Effector CD8-positive, alpha-beta T cell (primary cell): ENCODE results near the gene KCNN1.

Source experiments
- DNase-seq: peaks from one replicate; lab custom pipeline; 2025; lab: John Stamatoyannopoulos, UW

The KCNN1 gene

DNA sequence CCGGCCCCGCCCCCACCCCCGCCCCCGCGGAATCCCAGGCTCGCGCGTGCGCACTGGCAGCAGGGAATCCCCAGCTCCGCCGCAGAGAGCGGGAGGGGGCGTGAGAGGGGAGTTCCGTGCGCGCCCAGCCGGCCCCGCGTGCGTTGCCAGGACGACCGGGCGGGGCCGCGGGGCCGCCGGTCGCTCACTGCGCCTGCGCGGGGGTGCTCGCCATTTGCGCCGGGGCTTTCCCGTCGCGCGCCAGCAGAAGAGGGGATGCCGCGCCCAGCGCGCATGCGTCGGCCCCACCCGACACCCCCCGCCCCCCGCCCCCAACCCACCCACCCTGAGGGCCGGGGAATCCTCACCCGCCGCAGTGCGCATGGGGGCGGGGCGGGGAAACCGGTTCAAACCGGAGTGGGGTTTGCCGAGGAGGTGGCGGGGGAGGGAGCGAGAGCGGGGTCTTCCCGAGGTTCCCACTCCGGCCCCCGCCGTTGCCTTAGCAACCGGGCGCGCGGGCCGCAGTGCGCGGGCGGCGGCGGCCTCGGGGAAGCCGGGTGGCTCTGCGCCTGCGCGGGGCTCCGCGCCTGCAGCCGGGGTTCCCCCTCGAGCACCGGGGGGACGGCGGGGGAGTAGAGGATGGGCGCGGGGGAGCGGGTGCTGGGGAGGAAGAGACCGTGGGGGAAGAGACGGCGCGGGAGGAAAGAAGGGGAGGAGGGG lies 18.9 kb upstream of the KCNN1 start:
- DNase-seq: peak; percentile 94

DNA sequence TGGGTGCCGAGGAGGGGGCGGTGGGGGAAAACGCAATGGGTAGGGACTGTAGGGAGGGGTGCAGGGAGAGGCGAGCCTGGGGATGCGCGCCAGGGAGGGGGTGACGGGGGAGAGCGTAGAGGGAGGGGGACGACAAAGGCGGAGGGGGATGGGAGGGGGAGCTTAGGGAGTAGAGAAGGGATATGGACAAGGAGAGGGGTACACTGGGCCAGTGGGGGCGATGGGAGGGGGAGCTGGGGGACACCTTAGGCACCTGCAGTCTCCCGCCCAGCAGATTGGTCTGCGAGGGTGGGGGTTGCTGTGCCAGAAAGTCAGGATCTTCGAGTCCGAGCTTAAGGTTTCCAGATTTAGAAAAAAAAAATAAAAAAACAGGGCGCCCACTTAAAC lies 18.4 kb upstream of the KCNN1 start:
- DNase-seq: no peak

DNA sequence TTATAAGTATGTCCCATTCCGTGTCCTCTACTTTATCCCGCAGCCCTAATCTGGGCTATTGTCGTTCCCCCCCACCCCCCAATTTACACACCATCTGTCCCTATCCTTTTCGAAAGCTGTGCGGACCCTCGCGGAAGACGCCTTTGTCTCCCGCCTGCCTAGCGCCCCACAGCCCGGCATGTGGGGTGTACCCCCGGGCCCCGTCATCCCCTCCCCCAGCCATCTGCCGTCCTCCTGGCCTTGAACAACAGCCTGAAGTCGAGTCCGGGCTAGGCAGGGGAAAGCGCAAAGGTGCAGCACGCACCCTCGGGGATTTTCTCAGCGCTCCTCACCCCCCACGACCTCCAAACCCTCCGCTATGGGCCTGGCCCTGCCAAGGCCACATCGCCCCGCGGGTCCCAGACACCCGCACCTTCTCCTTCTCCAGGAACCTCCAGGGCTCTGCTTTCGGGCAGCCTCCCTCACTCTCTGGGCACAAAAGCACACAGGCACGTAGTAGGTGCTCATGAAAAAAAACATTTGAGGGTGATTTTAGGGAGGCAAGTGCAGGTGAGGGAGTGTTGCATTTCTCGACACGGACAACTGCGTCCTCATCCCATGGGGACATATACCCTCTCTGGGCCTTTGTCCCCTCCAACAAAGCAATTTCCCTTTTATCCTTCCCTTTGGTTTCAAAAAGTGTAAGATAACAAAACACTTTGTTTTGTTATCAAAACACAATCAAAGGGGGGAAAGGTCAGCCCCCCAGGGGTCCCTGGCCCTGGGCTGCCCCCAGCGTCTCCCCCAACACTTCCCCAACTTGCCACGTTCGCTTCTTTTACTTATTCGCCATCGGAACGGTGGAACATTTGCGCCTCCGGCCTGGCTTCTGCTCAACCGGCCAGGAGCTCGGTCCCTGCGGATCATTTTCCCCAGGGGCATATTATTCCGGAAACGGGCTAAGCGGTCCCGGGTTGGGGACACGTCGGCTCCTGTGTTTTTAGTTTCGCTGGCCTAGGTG lies 17.7 kb upstream of the KCNN1 start:
- DNase-seq: peak; percentile 9

DNA sequence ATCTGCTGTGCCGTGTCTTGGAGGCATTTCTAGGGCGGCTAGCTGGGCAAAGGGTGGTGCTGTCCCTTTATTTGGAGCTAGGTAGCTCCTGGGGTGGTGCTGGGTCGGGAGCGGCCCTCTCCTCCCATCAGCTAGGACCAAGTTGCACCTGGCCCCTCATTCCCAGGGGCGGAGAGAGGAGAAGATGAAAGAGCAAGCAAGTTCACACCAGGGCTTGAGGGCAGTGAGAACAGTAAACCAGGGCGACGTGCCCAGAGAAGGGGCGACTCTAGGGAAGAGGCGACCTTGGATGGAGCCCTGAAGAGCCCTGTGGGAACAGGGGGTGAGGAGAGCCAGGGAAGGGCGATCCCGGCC lies 17.0 kb upstream of the KCNN1 start:
- DNase-seq: no peak

DNA sequence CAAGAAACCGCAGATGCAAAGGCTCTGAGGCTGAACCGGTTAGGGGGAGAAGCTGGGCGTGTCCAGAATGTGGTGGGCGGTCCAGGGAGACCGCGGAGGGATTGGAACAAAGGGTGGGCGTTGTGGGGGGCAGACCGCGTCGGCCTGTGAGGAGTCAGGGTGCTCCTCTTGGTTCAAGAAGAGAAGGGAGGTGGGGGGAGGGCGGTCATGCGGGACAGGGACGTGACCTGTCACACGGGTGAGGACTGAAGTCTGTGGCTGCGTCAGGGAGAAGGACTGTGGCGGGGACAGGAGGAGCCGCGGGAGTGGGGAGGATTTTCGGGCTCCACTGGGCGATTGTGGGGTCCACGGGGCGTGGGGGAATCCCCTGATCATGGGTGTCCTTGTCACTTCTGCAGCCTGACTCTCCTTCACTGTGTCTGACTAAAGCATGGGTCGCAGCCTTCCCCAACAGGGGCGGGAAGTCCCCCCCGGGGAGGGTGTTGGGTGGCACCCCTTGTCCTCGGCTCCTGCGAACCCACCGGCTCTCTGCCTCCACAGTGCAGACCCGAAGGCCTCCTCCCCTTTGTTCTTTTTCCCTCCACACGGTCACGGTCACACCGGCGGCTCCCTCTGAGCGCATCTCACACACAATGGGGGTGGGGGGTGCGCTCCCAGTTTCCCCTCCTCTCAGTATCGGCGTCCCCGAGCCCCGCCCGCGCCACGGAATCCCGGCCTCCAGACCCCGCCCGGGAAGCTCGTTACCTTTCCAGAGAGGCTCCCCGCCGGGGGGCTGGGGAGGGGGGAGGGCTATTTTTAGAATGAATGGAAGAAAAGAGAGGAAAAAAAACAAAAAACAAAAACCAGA lies 16.4 kb upstream of the KCNN1 start:
- peak; percentile 44 for DNase-seq

DNA sequence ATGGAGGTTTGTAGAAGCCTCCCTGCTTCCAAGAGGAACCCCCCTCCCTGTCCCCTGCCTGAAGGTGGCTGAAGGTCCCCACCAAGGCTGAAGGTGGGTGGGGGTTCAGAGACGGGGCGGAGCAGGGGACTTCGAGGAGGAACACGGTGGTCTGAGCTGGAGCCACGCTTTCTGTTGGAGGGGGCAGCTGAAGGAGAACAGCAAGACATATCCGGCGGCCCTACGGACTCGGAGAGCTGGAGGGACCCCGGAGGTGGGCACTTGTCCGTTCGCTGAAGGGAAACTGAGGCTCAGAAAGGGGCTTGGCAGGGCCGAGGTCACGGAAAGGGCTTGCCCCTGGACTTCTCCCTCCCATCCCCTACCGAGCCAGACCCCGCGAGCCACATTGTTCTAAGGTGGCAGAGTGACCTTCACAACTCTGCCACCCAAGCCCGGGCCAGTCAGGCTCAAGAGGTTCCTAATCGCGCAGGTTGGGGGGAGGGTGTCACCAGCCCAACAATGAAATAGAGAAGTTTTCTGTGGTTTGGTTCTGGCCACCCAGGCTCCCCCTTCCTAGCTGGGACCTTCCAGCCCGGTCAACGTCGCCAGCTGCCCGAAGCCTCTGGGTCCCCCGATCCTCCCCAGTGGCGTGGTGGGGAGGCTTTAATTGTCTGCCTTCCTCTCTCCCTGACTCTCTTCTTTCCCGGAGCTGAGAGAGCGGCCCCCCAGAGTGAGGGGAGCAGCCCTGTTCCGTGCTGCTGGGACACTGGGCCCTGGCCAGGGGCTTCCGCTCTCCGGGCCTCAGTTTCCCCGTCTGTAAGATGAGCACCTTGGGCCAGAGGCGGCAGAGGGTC lies 15.5 kb upstream of the KCNN1 start:
- no peak for DNase-seq

DNA sequence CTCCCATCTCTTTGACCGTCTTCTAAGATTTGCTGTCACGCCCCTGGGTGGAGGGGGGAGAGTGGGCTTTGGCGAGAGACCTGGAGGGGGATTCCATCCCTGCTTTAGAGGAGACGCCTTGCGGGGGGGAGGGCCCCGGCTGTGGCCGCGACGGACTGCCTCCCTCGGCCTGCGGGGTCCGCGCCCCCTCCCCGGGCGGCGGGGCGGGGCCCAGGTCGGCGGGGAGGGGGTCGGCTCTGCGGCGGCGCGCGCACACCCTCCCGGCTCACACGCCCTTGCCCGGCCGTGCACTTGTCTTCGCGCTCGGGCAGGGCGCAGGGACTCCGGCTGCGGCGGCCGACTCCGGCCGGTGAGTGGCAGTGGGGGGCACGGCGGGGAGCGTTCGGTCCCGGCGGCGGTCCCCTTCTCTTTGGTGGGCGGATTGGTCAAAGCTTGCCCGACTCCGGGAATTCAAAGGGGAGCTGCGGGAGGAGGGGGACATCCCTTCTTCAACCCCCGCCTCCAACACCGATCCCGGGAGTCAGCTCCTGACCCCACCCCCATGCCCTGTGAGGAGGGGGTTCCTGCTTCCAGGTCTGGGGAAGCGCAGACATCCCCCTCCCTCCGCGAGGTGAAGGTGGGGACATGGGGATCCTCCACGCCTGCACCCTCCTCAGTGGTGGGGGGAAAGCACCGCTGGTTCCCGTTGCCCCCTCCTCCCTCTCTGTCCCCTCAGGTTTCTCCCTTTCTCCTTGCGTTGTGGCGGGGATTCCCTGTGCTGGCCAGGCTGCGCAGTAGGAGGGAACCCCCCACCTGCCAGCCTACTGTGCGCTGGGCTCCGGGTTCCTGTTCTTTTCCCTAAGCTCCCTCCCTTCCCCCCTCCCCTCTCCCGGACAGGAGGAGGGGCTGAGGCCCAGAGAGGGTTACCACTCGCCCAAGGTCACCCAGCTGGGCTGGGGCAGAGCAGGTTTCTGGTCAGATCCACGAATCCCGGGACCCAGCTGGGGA lies 14.6 kb upstream of the KCNN1 start:
- no peak for DNase-seq

DNA sequence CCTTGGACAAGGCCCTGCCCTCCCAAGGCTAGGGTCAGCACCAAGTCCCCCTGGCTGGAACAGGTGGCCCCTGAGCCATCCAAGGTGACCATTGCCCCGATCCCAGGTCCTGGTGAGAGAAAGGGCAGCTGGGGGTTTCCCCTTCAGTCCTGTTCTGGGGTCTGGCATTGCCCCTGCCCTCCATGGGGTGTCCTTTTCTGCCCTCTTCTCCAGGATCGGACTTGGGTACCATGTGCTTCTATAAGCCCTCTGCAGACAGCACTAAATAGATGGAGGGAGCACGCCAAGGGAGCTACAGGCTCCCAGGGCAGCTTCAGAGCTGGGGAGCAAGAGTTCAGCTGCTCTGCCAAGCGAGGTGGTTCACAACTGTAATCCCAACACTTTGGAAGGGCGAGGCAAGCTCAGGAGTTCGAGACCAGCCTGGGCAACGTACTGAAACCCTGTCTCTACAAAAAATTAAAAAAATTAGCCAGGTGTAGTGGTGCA lies 13.5 kb upstream of the KCNN1 start:
- no peak for DNase-seq

DNA sequence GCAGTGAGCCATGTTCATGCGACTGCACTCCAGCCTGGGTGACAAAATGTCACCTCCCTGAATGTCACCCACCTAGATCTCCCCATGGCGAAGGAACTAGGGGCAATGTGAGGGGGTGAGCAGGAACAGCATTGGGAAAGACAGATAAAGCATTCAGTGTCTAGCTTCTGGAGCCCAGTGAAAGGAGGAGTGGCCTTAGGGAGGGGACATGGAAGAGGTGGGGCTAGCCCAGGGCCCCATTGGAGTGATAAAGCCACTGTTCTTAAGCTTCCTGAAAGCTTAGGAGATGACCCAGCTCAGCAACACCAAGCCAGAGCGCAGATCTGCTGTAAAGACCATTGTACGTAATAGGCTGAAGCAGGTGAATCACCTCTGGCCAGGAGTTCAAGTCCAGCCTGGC lies 13.0 kb upstream of the KCNN1 start:
- DNase-seq: no peak

DNA sequence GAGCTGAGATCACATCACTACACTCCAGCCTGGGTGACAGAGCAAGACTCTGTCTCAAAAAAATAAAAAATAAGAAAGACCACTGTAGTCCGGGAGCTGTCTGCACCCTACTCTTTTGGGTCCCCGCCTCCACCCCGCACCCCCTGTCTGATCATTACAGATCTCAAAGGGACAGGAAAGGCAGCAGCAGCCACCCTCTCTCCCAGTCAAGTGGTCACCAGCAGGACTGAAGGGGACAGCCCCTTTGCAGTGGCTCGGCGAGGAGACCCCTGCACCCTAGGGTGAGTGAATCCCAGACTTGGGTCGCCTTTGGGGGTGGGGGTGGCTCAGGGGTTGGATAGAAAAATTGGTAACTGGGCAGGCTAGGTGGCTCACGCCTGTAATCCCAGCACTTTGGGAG lies 12.5 kb upstream of the KCNN1 start:
- DNase-seq: no peak

DNA sequence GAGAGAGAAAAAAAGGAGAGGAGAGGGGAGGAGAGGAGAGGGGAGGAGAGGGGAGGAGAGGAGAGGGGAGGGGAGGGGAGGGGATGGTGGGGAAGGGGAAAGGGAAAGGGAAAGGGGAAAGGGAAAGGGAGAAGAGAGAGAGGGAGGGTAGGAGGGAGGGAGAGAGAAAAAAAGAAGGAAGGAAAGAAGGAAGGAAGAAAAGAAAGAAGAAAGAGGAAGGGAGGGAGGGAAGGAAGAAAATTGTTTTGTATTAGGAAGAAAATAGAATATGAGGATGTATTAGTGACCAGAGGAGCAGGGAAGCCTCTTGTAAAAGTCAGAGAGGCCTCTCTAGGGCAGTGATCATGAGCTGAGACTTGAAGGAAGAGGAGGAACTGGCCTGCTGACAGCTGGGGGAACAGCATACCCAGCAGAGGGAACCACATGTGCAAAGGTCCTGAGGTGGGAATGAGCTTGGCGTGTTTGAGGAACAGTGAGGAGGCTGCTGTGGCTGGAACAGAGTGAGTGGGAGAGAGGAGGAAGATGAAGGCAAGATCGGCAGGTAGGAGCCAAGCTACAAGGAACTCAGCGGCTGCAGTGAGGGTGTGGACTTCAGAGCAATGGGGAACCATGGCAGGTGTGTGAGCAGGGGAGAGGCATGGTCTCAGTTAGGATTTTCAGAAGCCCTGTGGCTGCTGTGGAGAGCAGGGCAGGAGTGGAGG lies 9.6 kb upstream of the KCNN1 start:
- no peak for DNase-seq

DNA sequence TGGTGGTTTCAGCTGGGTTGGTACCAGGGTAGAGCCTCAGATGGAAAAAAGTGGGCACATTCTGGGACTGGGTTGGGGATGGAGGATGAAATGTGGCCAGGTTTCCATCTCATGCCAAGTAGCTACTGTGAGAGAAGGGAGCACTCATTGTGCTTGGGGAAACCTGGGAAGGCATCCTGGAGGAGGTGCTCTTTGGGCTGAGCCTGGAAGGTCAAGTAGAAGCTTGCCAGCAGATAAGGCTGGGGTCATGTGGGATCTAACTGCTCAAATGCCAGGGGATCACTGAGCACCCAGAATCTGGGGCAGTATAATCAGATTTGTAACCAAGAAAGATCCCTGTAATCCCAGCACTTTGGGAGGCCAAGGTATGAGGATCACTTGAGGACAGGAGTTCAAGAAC lies 9.0 kb upstream of the KCNN1 start:
- DNase-seq: no peak

DNA sequence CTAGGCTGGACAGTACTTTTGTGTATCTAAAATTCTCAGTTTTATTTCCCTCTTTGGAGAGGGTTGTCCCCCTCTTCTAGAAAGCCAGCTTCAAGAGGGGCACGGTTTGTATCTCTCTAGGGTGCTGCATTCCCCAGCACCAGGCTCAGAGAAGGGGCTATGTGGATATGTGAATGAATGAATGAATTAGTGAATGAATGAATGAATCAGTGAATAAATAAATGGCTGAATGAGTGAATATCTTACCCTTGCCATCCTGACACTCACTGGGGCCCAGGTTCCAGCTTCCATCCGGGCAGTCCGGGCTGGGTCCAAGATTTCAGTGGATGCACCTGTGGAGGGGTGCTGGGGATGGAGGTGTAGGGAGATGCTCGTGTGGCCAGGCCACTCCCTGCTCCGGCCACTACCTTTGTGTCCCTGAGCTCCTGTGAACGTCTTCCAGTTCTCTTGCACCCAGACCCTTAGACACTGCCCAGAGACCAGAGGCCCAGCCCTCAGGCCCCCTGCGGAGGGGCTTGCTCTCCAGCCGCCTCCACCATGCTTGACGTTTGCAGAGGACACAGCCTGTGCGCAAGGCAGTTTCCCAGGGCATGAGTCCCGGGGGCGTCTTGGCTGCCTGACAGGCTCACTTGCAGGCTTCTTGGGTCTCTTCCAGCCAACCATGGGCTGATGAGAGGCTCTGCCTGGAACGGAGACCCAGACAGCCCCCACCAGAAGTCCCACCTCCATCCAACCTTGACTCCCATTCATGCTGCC lies 2.8 kb upstream of the KCNN1 start:
- no peak for DNase-seq

DNA sequence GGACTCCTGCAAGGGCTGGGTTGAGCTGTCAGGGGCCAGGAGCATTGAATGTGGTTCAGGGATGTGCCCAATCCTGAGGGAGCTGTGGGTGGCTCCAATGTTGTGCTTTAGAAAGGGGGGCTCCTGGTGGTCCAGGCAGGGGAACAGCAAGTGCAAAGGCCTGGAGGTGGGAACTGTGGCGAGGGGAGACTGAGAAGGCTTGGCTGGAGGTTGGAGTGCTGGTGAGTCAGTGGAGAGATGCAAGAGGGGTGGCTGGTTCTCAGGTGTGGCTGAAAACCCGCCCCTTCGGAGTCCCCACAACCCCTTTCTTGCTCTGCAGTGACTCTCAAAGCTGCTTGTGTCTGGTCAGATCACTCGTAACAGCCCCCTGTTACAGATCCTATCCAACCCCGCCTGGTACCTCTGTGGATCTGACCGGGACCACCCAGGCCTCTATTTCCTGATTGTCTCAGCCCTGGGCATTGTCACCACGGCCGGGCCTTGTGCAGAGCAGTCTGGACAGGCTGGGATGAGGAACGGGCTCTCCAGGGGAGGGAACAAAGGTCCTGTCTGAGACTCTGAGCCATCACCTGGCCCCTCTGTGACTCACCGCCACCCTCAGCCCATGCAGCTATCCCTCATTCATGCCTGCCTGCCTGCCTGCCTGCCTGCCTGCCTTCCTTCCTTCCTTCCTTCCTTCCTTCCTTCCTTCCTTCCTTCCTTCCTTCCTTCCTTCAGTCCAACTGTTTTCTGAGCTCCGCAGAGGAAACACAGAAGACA lies 1.4 kb upstream of the KCNN1 start:
- DNase-seq: no peak

DNA sequence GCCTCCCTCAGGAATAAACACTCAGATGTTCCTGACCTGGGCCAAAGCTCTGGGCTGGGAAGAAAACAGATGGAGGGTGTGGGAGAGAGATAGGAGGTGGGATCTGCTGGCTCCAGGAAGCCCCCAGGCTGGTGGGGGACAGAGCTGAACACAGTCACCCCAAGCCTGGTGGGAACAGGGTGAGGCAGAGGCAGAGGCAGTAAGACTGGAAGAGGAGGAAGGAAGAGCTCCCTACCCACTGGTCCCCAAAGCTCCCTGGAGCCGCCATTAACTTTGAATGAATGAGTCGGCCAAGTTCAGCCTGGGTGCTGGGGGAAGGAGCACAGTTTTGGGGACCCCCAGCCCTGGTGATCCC lies 801 bp upstream of the KCNN1 start:
- no peak for DNase-seq

DNA sequence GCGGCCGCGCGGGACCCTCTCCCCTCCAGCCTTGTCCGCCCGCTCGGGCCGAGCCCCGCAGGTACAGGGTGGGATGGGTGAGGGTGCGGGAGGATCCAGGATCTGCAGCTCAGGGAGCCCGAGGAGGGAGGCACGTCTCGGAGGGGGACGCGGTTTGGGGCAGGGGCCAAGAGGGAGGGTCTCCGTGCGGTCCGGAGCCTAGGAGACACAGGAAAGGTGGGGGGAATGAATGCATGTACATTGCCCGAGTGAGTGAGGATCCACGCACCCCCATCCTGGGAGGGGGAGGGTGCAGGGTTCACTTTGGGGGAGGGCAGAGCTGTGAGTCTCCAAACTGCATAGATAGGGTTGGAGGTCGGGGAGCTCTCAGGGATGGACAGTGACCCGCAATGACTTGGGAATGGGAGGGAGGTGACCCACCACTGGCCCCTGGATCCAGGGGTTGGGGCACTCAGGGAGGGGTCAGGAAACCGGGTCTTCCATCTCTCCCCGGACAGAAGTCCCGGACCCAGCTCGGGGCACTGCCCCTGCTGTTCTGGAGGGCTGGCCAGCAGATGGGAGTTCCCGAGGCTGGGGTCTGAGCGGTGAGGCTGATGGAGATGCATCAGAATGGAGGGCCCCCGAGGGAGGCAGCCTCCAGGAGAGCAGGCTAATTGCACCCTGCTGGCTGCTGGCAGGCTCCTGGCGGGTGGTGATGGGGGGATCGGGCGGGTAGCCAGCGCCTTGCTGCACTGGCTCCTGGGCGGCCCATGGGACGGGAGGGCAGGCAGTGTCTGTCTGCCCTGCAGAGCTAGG lies 547 bp downstream of the KCNN1 start:
- no peak for DNase-seq

DNA sequence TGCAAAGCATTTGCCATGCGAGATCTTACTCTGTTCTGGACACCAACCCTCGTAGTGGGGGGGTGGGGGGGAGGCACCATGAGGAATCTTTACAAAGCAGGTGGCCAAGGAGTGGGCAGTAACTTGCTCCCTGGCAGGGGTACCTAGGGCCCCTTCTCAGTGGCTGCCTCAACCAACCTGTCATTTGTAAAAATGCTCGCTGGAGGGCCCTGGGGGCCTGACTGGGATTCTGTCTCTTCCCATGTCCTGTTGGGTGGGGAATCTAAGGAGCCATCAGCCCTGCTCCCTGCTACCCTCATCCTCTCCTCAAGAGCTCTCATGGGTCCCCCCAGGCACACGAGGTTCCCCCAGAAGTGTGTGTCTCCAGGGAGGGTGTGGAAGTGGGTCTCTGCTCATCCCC lies 1.5 kb downstream of the KCNN1 start:
- no peak for DNase-seq
